GM19025 (cell line): ENCODE measurements around the gene NHEJ1.
A peak's percentile ranks its signal among the peaks of the same experiment; 100 is the strongest.
"Not testable (repeated sequence)": the region's sequence is repeated elsewhere in the genome, so short reads cannot be mapped to it uniquely, and the experiment has no call there.

Source experiments
- ATAC-seq: cut with Tn5 transposase; IDR thresholded peaks from one replicate; pipeline ENCODE4 v1.9.1; 2021; ENCODE audit warnings: mild to moderate bottlenecking, low read depth, moderate library complexity; ENCODE audit not compliant: unreplicated experiment

Gene NHEJ1, protein sequence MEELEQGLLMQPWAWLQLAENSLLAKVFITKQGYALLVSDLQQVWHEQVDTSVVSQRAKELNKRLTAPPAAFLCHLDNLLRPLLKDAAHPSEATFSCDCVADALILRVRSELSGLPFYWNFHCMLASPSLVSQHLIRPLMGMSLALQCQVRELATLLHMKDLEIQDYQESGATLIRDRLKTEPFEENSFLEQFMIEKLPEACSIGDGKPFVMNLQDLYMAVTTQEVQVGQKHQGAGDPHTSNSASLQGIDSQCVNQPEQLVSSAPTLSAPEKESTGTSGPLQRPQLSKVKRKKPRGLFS

DNA sequence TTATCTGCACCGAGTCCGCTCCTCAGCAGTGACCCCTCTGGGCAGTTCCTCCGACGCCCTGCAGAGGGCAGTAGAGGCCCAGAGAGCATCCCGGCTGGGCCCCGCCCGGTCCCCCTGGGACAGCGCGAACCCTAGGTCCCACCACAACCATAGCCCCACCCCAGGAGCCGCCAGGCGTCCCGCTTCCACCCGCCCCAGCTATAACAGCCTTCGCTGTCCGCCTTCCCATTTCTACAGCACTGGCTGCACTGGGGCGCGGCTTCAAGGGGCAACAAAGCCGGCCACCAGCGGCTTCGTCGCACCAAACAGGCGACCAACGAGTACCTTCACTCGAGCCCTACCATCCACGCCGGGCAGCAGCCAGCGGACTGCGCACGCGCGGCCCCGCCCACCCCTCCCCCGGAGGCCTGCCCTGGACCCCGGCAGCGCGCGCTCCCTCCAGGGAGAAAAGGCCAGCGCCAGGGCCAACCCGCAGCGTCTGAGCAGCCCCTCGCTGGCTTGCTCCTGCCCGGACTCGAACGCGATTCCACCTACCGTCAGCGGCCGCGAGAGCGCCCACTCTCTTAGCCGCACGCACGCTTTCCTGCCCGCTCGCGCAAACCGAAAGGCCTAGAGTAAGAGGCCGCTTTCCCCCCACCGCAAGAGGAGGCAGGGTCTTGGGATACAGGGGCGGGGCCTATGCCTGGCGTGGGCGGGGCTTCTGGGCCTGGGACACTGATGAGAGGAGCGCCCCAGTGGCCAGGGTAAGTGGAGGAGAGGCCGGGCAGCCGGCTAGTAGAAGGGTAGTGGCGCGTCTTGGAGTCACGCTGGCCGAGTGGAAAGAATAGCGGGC, at the start of gene NHEJ1:
Gene NHEJ1, minus strand, starts transcription at position 630 of the 832 bp plus-strand sequence. CDS start 2,453 bp downstream, outside the sequence.
- ATAC-seq = peak; percentile 86

DNA sequence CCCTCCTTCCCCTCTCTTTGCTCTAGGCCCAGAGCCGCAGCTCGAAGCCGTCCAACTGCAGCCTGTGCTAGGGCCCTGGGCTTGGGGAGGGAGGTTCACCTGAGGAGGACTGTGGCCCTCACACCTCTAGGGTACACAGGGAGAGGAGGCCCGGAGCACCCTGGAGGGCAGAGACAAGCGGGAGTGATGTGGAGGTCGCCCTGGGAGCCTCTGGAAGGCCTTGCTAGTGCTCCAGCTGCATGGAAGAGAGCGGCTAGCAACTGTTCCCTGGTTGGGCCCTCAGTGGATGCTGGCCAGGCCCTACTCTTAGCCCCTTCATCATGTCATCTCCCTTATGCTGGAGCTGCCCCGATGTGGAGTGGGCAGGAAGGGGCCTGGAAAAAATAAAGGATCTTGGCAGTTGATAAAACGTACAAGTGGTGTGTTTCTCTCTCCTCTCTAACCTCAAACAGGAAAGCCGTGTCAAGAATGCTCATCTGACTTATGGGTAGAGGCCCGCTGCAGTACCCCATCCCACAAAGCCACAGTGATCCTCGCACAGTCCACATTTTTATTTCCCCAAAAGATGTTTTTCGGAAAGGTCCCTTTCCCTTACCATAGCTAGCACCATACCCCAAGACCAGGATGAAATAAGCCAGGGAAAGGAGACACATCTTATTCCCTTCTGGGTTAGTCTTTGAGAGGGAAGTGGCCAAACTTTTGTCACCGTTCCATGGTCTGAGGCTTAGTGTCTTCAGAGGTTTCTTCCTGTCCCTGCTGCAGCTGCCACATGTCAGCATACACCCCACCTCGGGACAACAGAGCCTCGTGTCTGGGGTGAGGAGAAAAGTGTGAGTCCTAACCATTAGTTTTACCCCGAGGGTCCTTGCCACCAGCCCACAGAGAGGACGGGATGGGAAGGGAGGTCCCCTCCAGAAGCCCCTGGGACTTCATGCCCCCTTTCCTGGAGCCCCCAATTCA, 48.9 kb upstream of the NHEJ1 start:
- no peak for ATAC-seq

DNA sequence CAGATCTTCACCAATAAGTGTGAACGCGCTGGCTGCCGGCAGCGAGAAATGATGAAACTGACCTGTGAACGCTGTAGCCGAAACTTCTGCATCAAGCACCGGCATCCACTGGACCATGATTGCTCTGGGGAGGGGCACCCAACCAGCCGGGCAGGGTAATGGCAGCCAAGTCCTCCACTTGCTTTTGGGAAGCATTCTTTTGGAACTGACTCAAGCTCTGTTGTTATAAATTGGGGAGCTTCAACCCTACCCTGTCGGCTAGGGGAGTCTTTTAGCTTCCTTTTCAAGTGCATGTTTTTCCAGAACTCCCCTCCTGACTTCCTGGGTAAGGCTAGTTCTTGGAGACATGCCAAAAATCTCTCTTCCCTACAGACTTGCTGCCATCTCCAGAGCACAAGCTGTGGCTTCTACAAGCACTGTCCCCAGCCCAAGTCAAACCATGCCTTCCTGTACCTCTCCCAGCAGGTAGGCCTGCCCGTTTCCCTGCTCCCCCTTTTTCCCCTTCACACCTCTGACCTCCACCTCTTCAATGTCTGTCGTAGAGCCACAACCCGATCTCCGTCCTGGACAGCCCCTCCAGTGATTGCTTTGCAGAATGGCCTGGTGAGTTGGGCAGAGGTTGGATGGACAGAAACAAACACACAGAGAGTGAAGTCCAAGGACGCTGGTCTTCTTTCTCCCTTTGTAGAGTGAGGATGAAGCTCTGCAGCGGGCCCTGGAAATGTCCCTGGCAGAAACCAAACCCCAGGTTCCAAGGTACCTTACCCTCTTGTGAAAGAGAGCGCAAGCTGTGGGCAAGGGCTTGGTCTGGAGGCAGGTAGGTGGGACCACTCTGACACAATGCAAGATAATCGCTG, 47.5 kb upstream of the NHEJ1 start:
- no peak for ATAC-seq

DNA sequence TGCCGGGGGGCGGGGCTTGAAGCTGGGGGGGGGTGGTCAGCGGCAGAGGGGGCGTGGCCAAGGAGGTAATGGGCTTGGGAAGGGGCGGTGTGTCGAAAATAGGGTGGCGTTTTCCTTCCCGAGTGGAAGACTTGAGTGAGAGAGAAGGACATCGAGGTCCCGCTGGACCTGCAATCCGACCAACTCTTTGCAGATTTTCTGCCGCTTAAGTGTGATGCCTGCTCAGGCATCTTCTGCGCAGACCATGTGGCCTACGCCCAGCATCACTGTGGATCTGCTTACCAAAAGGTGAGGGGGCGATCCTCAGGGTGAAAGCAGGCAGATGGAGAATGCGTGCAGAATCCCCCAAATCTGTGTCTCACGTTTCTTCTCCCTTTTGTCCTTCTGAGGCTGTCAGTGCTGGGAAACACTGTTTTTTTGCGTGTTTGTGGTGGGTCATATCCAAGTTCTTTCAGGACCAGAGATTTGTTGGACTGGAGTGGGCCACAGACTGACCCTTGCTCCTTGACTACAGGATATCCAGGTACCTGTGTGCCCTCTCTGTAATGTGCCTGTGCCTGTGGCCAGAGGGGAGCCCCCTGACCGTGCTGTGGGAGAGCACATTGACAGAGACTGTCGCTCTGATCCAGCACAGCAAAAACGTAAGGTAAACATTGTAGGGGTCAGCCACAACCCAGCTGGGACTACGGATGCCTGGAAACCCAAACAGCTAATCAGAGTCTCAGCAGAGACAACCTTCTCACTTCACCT, 46.7 kb upstream of the NHEJ1 start:
- no peak for ATAC-seq

DNA sequence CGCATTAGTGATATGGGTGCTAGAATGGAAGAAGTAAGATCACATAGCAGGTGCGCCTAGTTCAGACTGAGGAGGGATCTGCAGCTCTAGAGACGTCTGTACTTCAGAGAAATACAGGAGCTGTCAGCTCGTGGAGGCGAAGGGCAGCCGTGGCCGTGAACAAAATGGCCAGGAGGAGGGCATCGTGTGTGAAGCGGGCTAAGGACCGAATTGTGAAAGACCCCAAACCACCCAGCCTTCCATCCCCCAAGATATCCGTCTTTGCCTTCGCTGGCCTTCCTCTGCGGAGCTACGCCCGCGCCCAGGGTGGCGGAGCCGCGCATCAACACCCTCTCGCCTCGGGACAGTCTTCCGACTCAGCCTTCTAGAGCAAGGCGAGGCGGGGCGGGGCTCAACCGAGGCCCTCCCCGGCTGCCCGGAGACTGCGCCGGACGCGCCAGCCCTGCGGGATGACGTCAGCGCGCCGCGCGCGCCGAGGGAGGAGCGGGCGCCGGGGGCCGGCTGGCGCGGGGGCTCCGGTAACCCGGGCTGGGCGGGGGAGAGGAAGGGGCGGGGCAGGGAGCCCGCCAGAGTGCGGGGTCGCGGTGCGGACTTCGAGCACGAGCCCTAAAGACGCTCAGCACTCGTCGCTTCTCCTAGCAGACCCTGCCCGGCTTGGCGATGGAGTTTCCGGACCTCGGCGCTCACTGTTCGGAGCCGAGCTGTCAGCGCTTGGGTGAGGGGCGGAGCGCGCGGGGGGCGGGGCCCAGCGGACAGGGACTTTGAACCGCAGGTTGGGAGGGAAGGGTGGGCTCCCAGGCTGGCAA, 45.9 kb upstream of the NHEJ1 start, which contains the start of gene ZFAND2B:
Gene ZFAND2B, plus strand, starts transcription at position 455 of the 806 bp plus-strand sequence. Its CDS starts 206 bp downstream, at position 661.
- peak; percentile 94 for ATAC-seq

DNA sequence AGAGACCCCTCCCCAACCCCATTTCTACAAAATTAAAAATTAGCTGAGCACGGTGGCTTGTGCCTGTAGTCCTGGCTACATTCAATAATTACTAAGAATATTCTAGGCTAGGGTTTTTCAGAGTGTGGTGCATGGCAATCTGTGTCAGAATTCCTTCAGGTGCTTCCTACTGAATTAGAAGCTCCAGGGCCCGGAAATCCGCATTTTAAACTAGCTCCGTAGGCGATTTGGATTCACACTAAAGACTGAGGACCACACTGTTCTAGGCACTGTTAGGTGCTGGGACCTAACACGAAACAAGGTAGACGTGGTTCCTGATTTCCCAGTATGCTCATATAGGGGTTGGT, 45.3 kb upstream of the NHEJ1 start:
- no peak for ATAC-seq

DNA sequence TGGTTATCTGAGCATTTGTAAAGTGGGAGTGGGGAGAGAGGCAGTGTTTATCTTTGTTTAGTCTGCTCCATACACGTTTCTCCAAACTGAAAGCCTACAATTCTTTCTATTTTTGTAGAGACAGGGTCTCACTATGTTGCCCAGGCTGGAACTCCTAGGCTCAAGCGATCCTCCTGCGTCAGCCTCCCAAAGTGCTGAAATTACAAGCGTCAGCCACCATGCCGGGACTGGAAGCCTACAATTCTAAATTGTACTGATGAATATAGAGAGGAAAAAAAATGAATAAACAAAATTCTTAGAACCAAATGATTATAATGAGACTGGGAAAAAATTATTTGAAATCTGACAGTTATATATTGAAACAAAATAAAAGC, 44.5 kb upstream of the NHEJ1 start:
- no peak for ATAC-seq

DNA sequence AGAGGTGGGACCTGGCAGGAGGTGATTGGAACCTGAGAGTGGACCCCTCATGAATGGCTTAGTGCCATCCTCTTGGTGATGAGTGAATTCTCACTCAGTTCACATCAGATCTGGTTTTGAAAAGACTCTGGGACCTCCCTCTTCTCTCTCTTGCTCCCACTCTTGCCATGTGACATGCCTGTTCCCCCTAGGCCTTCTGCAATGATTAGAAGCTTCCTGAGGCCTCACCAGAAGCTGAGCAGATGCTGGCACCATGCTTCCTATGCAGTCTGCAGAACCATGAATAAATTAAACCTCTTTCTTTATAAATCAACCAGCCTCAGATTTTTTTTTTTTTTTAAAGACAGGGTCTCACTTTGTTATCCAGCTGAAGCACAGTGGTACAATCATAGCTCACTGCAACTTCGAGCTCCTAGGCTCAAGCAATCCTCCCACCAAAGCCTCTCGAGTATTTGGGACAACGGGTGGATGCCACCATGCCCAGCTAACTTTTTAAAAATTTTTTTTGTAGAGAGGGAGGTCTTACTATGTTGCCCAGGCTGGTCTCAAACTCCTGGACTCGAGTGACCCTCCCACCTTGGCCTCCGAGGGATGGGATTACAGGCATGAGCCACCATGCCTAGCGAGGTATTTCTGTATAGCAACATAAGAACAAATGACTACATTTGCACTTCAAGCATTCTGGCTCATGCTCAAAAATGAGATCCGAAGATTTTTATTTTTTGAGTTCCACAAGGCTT, 44.0 kb upstream of the NHEJ1 start:
- no peak for ATAC-seq

DNA sequence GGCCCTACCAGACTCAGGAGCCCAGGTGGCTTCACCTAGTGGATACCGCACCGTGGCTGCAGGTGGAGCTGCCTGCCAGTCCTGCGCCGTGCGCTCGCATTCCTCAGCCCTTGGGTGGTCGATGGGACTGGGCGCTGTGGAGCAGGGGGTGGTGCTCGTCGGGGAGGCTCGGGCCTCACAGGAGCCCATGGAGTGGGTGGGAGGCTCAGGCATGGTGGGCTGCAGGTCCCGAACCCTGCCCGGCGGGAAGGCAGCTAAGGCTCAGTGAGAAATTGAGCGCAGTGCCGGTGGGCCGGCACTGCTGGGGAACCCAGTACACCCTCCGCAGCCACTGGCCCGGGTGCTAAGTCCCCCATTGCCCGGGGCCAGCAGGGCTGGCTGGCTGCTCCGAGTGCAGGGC, 40.7 kb upstream of the NHEJ1 start:
- not testable (repeated sequence) for ATAC-seq

DNA sequence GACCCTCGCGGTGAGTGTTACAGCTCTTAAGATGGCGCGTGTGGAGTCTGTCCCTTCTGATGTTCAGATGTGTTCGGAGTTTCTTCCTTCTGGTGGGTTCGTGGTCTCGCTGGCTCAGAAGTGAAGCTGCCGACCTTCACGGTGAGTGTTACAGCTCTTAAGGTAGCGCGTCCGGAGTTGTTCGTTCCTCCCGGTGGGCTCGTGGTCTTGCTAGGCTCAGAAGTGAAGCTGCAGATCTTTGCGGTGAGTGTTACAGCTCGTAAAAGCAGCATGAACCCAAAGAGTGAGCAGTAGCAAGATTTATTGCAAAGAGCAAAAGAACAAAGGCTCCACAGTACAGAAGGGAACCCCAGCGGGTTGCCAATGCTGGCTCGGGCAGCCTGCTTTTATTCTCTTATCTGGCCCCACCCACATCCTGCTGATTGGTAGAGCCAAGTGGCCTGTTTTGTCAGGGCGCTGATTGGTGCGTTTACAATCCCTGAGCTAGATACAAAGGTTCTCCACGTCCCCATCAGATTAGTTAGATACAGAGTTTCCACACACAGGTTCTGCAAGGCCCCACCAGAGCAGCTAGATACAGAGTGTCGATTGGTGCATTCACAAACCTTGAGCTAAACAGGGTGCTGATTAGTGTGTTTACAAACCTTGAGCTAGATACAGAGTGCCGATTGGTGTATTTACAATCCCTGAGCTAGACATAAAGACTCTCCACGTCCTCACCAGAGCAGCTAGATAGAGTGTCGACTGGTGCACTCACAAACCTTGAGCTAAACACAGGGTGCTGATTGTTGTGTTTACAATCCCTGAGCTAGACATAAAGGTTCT, 40.1 kb upstream of the NHEJ1 start:
- ATAC-seq = not testable (repeated sequence)

DNA sequence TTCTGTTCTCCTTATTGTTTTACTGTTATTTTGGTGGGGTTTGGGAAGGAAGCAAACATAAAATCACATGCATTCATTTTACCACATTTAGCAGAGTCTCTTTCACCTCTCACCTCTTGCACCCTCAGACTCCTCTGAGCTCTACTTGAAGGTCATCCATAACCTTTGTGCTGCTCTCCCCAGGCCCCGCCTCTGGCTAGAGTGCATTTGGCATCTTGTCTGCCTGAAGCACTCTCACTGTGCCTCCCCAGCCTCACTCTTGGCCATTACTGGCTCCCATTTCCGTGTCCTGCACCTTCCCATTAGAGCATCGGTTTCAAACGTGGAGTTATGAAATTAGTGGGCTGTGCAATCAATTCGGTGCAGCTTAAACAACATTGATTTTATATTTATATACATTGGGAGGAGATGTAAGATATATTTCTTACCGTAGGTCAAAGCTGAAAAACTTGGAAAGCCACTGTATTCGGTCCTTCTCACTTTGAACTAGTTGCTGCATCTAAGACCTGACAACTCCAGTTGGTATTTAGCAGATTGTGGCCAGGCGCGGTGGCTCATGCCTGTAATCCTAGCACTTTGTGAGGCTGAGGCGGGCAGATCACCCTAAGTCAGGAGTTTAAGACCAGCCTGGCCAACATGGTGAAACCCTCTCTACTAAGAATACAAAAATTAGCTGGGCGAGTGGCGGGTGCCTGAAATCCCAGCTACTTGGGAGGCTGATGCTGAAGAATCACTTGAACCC, 39.0 kb upstream of the NHEJ1 start:
- ATAC-seq = no peak

DNA sequence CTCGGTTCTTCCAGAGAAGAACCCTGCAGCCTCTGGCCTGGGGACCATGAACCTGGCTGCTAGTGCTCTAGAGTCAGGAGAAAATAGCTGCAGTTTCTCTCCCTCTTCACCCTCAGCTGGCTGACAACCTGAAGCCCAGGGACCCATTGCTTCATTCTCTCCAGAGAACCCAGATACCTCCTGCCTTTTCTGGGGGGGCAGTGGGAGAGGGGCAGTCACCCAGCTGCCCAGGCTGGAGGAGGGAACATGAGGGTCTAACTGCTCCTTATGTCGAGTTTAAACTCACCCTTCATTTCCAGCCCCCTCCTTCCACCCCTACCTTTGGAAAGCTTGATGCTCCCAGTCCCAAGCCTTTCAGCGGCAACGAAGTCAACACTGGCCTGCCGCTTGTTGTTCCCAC, 38.4 kb upstream of the NHEJ1 start:
- ATAC-seq = no peak

DNA sequence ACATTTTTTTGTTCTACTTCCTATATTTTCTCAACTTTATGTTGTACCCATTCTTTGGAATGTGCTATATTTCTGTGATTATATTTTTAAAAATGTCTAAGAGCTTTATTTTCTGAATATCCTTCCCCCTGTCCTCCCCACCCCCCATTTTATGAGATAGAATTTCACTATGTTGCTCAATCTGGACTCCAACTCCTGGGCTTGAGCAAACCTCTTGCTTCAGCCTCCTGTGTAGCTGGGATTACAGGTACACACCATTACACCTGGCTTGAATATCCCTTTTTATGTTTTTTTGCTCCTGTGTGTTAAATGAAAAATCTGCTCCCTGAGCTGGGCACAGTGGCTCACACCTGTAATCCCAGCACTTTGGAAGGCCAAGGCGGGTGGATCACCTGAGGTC, 36.8 kb upstream of the NHEJ1 start:
- ATAC-seq = no peak

DNA sequence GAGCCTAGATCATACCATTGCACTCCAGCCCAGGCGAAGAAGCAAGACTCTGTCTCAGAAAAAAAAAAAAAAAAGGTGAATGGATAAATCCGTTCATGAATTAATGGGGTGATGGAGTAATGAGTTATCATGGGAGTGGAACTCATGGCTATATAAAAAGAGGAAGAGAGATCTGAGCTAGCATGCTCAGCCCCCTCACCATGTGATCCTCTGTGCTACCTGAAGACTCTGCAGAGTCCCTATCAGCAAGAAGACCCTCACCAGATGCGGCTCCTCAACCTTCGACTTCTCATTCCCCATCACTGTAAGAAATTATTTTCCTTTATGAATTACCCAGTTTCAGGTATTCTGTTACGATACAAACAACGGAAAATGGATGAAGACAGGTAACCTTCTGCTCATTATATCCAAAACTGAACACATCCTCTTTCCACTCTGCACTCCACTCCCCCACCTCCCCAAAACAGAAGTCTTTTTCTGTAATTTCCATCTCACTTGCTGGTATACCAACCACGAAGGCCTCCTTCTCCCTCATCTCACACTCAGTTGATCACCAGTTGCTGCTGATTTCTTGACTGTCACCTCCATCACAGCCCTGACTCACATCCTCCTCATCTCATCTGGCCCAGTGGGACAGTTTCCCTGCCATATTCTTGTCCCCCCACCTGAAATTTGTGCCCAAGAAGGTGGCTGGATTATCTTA, 26.3 kb upstream of the NHEJ1 start:
- no peak for ATAC-seq

DNA sequence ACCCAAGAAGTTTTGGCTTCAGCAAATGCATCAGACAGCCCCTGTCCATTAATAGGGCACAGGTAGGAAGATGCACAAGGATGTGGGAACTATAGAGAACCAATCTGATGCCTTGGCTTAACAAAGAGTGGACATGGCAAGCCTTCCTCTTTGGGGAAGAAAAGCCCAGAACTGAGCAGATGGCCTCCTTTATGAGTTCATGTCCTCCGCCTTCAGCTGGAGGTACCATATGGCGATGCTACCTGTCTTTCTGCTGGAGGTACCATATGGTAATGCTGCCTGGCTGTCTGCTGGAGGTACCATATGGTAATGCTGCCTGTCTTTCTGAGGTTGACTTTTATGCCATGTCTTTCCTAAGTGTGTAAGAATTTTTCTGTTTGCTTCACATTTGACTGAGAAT, 23.5 kb upstream of the NHEJ1 start:
- ATAC-seq = no peak
